HEK293 (cell line): ENCODE results near the gene HOXD9.

ENCODE experiments used
- CTCF ChIA-PET: fragments of 350-600 bp; formaldehyde crosslinking; extraction: SDS; loops from one replicate; lab custom pipeline; 2021; ENCODE audit warnings: antibody characterized with exemption; lab: Yijun Ruan, JAX
- POLR2A ChIA-PET: fragments of 300-600 bp; formaldehyde crosslinking; extraction: SDS; loops from one replicate; lab custom pipeline; 2020; ENCODE audit warnings: antibody characterized with exemption, inconsistent platforms; lab: Yijun Ruan, JAX
- H3K27ac ChIP-seq: fragments of 200-500 bp; sonication (Bioruptor generic); 2 replicates; pipeline ENCODE4 v1.5.1; 2014; ENCODE audit warnings: low read depth, low read length, control low read depth, inconsistent platforms; ENCODE audit errors: extremely low read depth
- H3K36me3 ChIP-seq, 2 experiments: fragments of 200-500 bp in 1 of 2; sonication (Bioruptor generic) in 1 of 2; 1 replicate in 1 of 2; 2 replicates in 1 of 2; pipeline ENCODE4 v1.5.1; 2014 to 2017; ENCODE audit warnings: inconsistent platforms in 2 of 2, low read length in 2 of 2; ENCODE audit not compliant: control insufficient read depth in 2 of 2, insufficient read depth in 1 of 2
- H3K4me1 ChIP-seq: fragments of 200-500 bp; sonication (Bioruptor generic); 2 replicates; pipeline ENCODE4 v1.5.1; 2014; ENCODE audit warnings: mild to moderate bottlenecking, low read length, inconsistent platforms; ENCODE audit not compliant: control insufficient read depth, insufficient read depth
- H3K4me3 ChIP-seq: 2 replicates; pipeline ENCODE4 v1.5.1; 2011; ENCODE audit warnings: low read depth, mild to moderate bottlenecking, control low read depth, low read length, moderate library complexity
- H3K9me3 ChIP-seq: fragments of 200-500 bp; sonication (Bioruptor generic); 2 replicates; pipeline ENCODE4 v1.5.1; 2014; ENCODE audit warnings: low read depth, low read length, inconsistent platforms; ENCODE audit not compliant: control insufficient read depth, insufficient read depth
- HOXD13 ChIP-seq: sonication (generic); formaldehyde crosslinking; IDR thresholded peaks from 2 replicates; pipeline ENCODE4 v1.8.0; 2022; ENCODE audit warnings: missing genetic modification reagents, borderline replicate concordance
- KLF1 ChIP-seq: fragments of 450-650 bp; formaldehyde crosslinking; IDR thresholded peaks from 2 replicates; pipeline ENCODE4 v1.5.1; 2016; ENCODE audit warnings: missing biosample characterization, missing genetic modification characterization
- RBAK ChIP-seq: fragments of 450-650 bp; formaldehyde crosslinking; IDR thresholded peaks from 2 replicates; pipeline ENCODE4 v1.5.1; 2016; ENCODE audit warnings: missing biosample characterization, missing genetic modification characterization
- SCRT1 ChIP-seq: fragments of 450-650 bp; formaldehyde crosslinking; IDR thresholded peaks from 2 replicates; pipeline ENCODE4 v1.5.1; 2016; ENCODE audit warnings: missing biosample characterization, missing genetic modification characterization, borderline replicate concordance
- SP7 ChIP-seq: fragments of 450-650 bp; formaldehyde crosslinking; IDR thresholded peaks from 2 replicates; pipeline ENCODE4 v1.5.1; 2016; ENCODE audit warnings: missing biosample characterization, missing genetic modification characterization
- ZBTB6 ChIP-seq: fragments of 450-650 bp; formaldehyde crosslinking; IDR thresholded peaks from 2 replicates; pipeline ENCODE4 v1.5.1; 2017; ENCODE audit warnings: missing biosample characterization, missing genetic modification characterization
- ZNF133 ChIP-seq: fragments of 450-650 bp; formaldehyde crosslinking; IDR thresholded peaks from 2 replicates; pipeline ENCODE4 v1.5.1; 2016; ENCODE audit warnings: missing biosample characterization, missing genetic modification characterization
- ZNF169 ChIP-seq: fragments of 450-650 bp; formaldehyde crosslinking; IDR thresholded peaks from 2 replicates; pipeline ENCODE4 v1.5.1; 2016; ENCODE audit warnings: missing biosample characterization, missing genetic modification characterization
- ZNF2 ChIP-seq: fragments of 450-650 bp; formaldehyde crosslinking; IDR thresholded peaks from 2 replicates; pipeline ENCODE4 v1.5.1; 2016; ENCODE audit warnings: missing biosample characterization, missing genetic modification characterization
- ZNF211 ChIP-seq: fragments of 450-650 bp; formaldehyde crosslinking; IDR thresholded peaks from 2 replicates; pipeline ENCODE4 v1.5.1; 2016; ENCODE audit warnings: low read depth, missing biosample characterization, missing genetic modification characterization
- ZNF266 ChIP-seq: fragments of 450-650 bp; formaldehyde crosslinking; IDR thresholded peaks from 2 replicates; pipeline ENCODE4 v1.5.1; 2016; ENCODE audit warnings: missing biosample characterization, missing genetic modification characterization, low read depth
- ZNF311 ChIP-seq: fragments of 450-650 bp; formaldehyde crosslinking; IDR thresholded peaks from 2 replicates; pipeline ENCODE4 v1.5.1; 2017; ENCODE audit warnings: missing biosample characterization, missing genetic modification characterization, borderline replicate concordance
- ZNF335 ChIP-seq: fragments of 450-650 bp; formaldehyde crosslinking; conservative IDR thresholded peaks from 2 replicates; pipeline ENCODE4 v1.5.1; 2016; ENCODE audit warnings: missing biosample characterization, missing genetic modification characterization
- ZNF366 ChIP-seq: fragments of 450-650 bp; formaldehyde crosslinking; conservative IDR thresholded peaks from 2 replicates; pipeline ENCODE4 v1.5.1; 2016; ENCODE audit warnings: missing biosample characterization, missing genetic modification characterization
- ZNF394 ChIP-seq: fragments of 450-650 bp; formaldehyde crosslinking; IDR thresholded peaks from 2 replicates; pipeline ENCODE4 v1.5.1; 2016; ENCODE audit warnings: missing biosample characterization, missing genetic modification characterization, mild to moderate bottlenecking, moderate library complexity, borderline replicate concordance
- ZNF426 ChIP-seq: fragments of 450-650 bp; formaldehyde crosslinking; IDR thresholded peaks from 2 replicates; pipeline ENCODE4 v1.5.1; 2017; ENCODE audit warnings: missing biosample characterization, missing genetic modification characterization, mild to moderate bottlenecking, inconsistent platforms, moderate library complexity
- ZNF433 ChIP-seq: fragments of 450-650 bp; formaldehyde crosslinking; IDR thresholded peaks from 2 replicates; pipeline ENCODE4 v1.5.1; 2016; ENCODE audit warnings: missing biosample characterization, missing genetic modification characterization, low read depth
- ZNF514 ChIP-seq: fragments of 450-650 bp; formaldehyde crosslinking; IDR thresholded peaks from 2 replicates; pipeline ENCODE4 v1.5.1; 2016; ENCODE audit warnings: missing biosample characterization, missing genetic modification characterization
- ZNF626 ChIP-seq: fragments of 450-650 bp; sonication (Bioruptor Pico); formaldehyde crosslinking; IDR thresholded peaks from 2 replicates; pipeline ENCODE4 v1.5.1; 2018; ENCODE audit warnings: missing biosample characterization, missing genetic modification characterization, inconsistent platforms
- ZNF658 ChIP-seq: fragments of 450-650 bp; formaldehyde crosslinking; IDR thresholded peaks from 2 replicates; pipeline ENCODE4; 2016; ENCODE audit warnings: missing biosample characterization, missing genetic modification characterization
- ZNF692 ChIP-seq: fragments of 450-650 bp; formaldehyde crosslinking; IDR thresholded peaks from 2 replicates; pipeline ENCODE4 v1.5.1; 2016; ENCODE audit warnings: missing biosample characterization, missing genetic modification characterization
- ZNF76 ChIP-seq: fragments of 450-650 bp; formaldehyde crosslinking; IDR thresholded peaks from 2 replicates; pipeline ENCODE4; 2016; ENCODE audit warnings: low read depth, missing biosample characterization, missing genetic modification characterization, borderline replicate concordance
- ZSCAN30 ChIP-seq: fragments of 450-650 bp; IDR thresholded peaks from 2 replicates; pipeline ENCODE4 v1.5.1; 2018; ENCODE audit warnings: missing biosample characterization, mild to moderate bottlenecking, missing genetic modification characterization, moderate library complexity
- TF ChIP-seq, protein P1 (sequence below): fragments of 450-650 bp; formaldehyde crosslinking; IDR thresholded peaks from 2 replicates; pipeline ENCODE4 v1.5.1; 2016; ENCODE audit warnings: missing biosample characterization, missing genetic modification characterization
- TF ChIP-seq, protein P2 (sequence below): fragments of 450-650 bp; IDR thresholded peaks from 2 replicates; pipeline ENCODE4 v1.5.1; 2018; ENCODE audit warnings: missing biosample characterization, missing genetic modification characterization
- TF ChIP-seq, protein P3 (sequence below): fragments of 450-650 bp; formaldehyde crosslinking; IDR thresholded peaks from 2 replicates; pipeline ENCODE4 v1.5.1; 2016; ENCODE audit warnings: missing biosample characterization, missing genetic modification characterization

The HOXD9 gene

GRCh38 chr2:176078541-176079284 lies 43.8 kb upstream of the HOXD9 start:
- Histone ChIP-seq H3K36me3 (no peaks in the 10 kb centered on the region), H3K4me3 (peak overlapping the region; percentile 42), H3K4me1 (no peaks in the 10 kb centered on the region), H3K9me3 (no peaks in the 10 kb centered on the region), H3K27ac (peak overlapping the region; percentile 33; the same call in 1 of the 2 replicates)
- CTCF ChIA-PET: interaction anchor here (0.6 to 3.2 kb wide), 29 partner anchors 7 to 1073 kb away, joined by 3 to 44 read pairs (median 4); partner anchors contain the start of genes HOXD12, HOXD13 and LNPK
- TF ChIP-seq ZNF266 (tag by site-specific recombination) (no peak), ZNF2 (tag by site-specific recombination) (no peak), ZNF658 (no peak), SCRT1 (tag by site-specific recombination) (no peak), HOXD13 (CRISPR knock-in tag) (no peak), ZNF133 (no peak), ZNF626 (tag by site-specific recombination) (no peak), ZNF514 (tag by site-specific recombination) (no peak), ZBTB6 (tag by site-specific recombination) (no peak), ZNF169 (no peak), ZNF394 (tag by site-specific recombination) (no peak), RBAK (no peak), ZNF76 (tag by site-specific recombination) (no peak), ZNF692 (tag by site-specific recombination) (no peak)
- TF ChIP-seq, protein P1, sequence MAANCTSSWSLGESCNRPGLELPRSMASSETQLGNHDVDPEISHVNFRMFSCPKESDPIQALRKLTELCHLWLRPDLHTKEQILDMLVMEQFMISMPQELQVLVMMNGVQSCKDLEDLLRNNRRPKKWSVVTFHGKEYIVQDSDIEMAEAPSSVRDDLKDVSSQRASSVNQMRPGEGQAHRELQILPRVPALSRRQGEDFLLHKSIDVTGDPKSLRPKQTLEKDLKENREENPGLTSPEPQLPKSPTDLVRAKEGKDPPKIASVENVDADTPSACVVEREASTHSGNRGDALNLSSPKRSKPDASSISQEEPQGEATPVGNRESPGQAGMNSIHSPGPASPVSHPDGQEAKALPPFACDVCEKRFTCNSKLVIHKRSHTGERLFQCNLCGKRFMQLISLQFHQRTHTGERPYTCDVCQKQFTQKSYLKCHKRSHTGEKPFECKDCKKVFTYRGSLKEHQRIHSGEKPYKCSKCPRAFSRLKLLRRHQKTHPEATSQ: no peak
- TF ChIP-seq, protein P2, sequence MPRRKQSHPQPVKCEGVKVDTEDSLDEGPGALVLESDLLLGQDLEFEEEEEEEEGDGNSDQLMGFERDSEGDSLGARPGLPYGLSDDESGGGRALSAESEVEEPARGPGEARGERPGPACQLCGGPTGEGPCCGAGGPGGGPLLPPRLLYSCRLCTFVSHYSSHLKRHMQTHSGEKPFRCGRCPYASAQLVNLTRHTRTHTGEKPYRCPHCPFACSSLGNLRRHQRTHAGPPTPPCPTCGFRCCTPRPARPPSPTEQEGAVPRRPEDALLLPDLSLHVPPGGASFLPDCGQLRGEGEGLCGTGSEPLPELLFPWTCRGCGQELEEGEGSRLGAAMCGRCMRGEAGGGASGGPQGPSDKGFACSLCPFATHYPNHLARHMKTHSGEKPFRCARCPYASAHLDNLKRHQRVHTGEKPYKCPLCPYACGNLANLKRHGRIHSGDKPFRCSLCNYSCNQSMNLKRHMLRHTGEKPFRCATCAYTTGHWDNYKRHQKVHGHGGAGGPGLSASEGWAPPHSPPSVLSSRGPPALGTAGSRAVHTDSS: no peak
- TF ChIP-seq, all 188 proteins: peak for 0
- POLR2A ChIA-PET: interaction anchor here (0.8 to 2.7 kb wide), 2 partner anchors 26 to 77 kb away, joined by 4 to 12 read pairs; partner anchors contain the start of gene LNPK

GRCh38 chr2:176079285-176079830 lies 43.2 kb upstream of the HOXD9 start:
- CTCF ChIA-PET: interaction anchor here (0.6 to 3.2 kb wide), 33 partner anchors 8 to 1073 kb away, joined by 3 to 44 read pairs (median 4); partner anchors contain the start of genes HOXD12, HOXD13 and LNPK
- H3K9me3 ChIP-seq: no peaks in the 10 kb centered on the region
- H3K36me3 ChIP-seq: no peaks in the 10 kb centered on the region
- no peaks in the 10 kb centered on the region for H3K4me1 ChIP-seq
- POLR2A ChIA-PET: interaction anchor here (0.8 to 2.7 kb wide), 2 partner anchors 25 to 77 kb away, joined by 4 to 12 read pairs; partner anchors contain the start of gene LNPK
- peak overlapping the region; percentile 42 for H3K4me3 ChIP-seq
- peak overlapping the region; percentile 33; the same call in 1 of the 2 replicates for H3K27ac ChIP-seq
- no peak for TF ChIP-seq ZSCAN30
- no peak for TF ChIP-seq ZNF311 (tag by site-specific recombination)
- TF ChIP-seq KLF1 (tag by site-specific recombination): no peak
- TF ChIP-seq, protein P3, sequence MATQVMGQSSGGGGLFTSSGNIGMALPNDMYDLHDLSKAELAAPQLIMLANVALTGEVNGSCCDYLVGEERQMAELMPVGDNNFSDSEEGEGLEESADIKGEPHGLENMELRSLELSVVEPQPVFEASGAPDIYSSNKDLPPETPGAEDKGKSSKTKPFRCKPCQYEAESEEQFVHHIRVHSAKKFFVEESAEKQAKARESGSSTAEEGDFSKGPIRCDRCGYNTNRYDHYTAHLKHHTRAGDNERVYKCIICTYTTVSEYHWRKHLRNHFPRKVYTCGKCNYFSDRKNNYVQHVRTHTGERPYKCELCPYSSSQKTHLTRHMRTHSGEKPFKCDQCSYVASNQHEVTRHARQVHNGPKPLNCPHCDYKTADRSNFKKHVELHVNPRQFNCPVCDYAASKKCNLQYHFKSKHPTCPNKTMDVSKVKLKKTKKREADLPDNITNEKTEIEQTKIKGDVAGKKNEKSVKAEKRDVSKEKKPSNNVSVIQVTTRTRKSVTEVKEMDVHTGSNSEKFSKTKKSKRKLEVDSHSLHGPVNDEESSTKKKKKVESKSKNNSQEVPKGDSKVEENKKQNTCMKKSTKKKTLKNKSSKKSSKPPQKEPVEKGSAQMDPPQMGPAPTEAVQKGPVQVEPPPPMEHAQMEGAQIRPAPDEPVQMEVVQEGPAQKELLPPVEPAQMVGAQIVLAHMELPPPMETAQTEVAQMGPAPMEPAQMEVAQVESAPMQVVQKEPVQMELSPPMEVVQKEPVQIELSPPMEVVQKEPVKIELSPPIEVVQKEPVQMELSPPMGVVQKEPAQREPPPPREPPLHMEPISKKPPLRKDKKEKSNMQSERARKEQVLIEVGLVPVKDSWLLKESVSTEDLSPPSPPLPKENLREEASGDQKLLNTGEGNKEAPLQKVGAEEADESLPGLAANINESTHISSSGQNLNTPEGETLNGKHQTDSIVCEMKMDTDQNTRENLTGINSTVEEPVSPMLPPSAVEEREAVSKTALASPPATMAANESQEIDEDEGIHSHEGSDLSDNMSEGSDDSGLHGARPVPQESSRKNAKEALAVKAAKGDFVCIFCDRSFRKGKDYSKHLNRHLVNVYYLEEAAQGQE (tag by site-specific recombination): no peak
- no peak for TF ChIP-seq ZNF211 (tag by site-specific recombination)
- no peak for TF ChIP-seq ZNF426 (tag by site-specific recombination)
- TF ChIP-seq ZNF335 (tag by site-specific recombination): peak; percentile 67
- no peak for TF ChIP-seq ZNF366 (tag by site-specific recombination)
- TF ChIP-seq SP7 (tag by site-specific recombination): 0 out of 2 replicates have a peak, but pooled peaks have one; percentile 27
- no peak for TF ChIP-seq ZNF433
